Transverse colon (tissue), 4 donors: ENCODE data around the gene SLC4A5.

Experiments
- POLR2AphosphoS5 ChIP-seq, 3 donors: sonication (generic); formaldehyde crosslinking; IDR thresholded peaks; one replicate each; pipeline ENCODE4 v1.6.1; 2016; ENCODE audit warnings: antibody characterized with exemption in 3 of 3
- TF ChIP-seq, protein P1 (sequence below), 5 experiments: fragments of 200-600 bp in 3 of 5; fragments of 450-650 bp in 2 of 5; sonication (generic) in 3 of 5; IDR thresholded peaks; 1 replicate in 2 of 5; 2 replicates in 3 of 5; pipeline ENCODE4 v1.5.1; 2016 to 2017; ENCODE audit warnings: antibody characterized with exemption in 5 of 5, inconsistent platforms in 3 of 5, mild to moderate bottlenecking in 2 of 5, moderate library complexity in 1 of 5

DNA sequence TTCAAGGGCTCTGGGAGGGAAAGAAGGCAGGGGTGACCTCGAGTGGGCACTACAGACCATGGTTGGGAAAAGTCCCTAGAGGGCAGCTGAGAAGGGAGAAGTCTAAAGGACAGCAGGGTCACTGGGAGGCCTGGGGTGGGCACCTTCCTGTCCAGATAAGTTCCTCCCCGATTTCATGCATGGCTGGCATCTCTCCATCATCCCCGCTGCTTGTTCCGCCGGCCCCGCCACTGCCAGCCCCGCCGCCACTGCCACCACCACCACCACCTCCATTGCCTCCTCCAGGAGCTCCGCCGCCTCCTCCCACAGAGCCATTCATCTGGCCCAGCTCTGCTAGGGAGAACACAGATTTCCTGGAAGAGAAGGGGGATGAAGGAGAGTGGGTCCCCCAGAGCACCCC, 91.2 kb downstream of the SLC4A5 start:
- TF ChIP-seq, protein P1, sequence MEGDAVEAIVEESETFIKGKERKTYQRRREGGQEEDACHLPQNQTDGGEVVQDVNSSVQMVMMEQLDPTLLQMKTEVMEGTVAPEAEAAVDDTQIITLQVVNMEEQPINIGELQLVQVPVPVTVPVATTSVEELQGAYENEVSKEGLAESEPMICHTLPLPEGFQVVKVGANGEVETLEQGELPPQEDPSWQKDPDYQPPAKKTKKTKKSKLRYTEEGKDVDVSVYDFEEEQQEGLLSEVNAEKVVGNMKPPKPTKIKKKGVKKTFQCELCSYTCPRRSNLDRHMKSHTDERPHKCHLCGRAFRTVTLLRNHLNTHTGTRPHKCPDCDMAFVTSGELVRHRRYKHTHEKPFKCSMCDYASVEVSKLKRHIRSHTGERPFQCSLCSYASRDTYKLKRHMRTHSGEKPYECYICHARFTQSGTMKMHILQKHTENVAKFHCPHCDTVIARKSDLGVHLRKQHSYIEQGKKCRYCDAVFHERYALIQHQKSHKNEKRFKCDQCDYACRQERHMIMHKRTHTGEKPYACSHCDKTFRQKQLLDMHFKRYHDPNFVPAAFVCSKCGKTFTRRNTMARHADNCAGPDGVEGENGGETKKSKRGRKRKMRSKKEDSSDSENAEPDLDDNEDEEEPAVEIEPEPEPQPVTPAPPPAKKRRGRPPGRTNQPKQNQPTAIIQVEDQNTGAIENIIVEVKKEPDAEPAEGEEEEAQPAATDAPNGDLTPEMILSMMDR (IDR thresholded peaks at IDR 0.05) = no peak
- TF ChIP-seq POLR2AphosphoS5 (IDR thresholded peaks at IDR 0.05) = no peak
